Right ventricle myocardium inferior (tissue), 1 donor: ENCODE data around the gene GRIN2A. TPM values are rescaled to one million over a fixed set of nuclear protein-coding genes. Genes with fewer than 3 reads are reported as not detected.

ENCODE experiments used
- ATAC-seq: fragments of 200-7000 bp; cut with Tn5 transposase; one replicate; pipeline ENCODE4 v1.9.1; 2020; ENCODE audit warnings: mild to moderate bottlenecking, moderate library complexity
- DNase-seq: peaks from one replicate; pipeline ENCODE4 v3.0.0; 2021; ENCODE audit errors: missing footprints
- intact Hi-C: fragments of 100-400 bp; cut with DNase I; formaldehyde crosslinking; loops from one replicate; pipeline ENCODE4 v1.11.0; 2022
- total RNA-seq: library from RNA; stranded (reverse); fragmentation: NEBNext Ultra II Directional; extraction: Animal tissue kit (Norgen Biotek cat#: 25700); gene quantifications from one replicate; pipeline ENCODE4 v1.2.1, GENCODE V29; 2021
- donor health status: DM: no; HTN: yes; CAD: no; lungs with severe emphysema.

Gene GRIN2A
- total RNA-seq, 1 donor from 2014 or later: 4.3 TPM

GRCh38 chr16:10191096-10191495, 8.9 kb upstream of the GRIN2A start:
- intact Hi-C loops: no loop called here
- DNase-seq (no peak), ATAC-seq (no peak)

- no peak for DNase-seq
- intact Hi-C loops: loop anchor here (10.0 kb wide), 1 partner anchor 1055 kb away; no protein-coding TSS in a partner anchor
- ATAC-seq: no peak
These were observed 7.7 kb upstream of the GRIN2A start for GRCh38 chr16:10189861-10190390.

- intact Hi-C loops: loop anchor here (10.0 kb wide), 1 partner anchor 1053 kb away; no protein-coding TSS in a partner anchor
- ATAC-seq: no peak
- DNase-seq: no peak
These were observed 6.0 kb upstream of the GRIN2A start for GRCh38 chr16:10188236-10188635.

- peak; percentile 85 for ATAC-seq
- intact Hi-C loops: loop anchor here (2.0 to 10.0 kb wide), 5 partner anchors 329 to 1047 kb away; no protein-coding TSS in a partner anchor
- DNase-seq: peak; percentile 75
These were observed 749 bp downstream of the GRIN2A start for GRCh38 chr16:10181196-10182162.

- no peak for DNase-seq
- intact Hi-C loops: loop anchor here (2.0 to 10.0 kb wide), 5 partner anchors 328 to 1046 kb away; no protein-coding TSS in a partner anchor
These were observed 1.5 kb downstream of the GRIN2A start for GRCh38 chr16:10180771-10181163.

GRCh38 chr16:10180042-10180770, 2.0 kb downstream of the GRIN2A start:
- intact Hi-C loops: loop anchor here (2.0 to 10.0 kb wide), 5 partner anchors 328 to 1045 kb away; no protein-coding TSS in a partner anchor
- ATAC-seq (no peak), DNase-seq (no peak)

More at GRCh38 chr16:10180771-10181163, 1.5 kb downstream of the GRIN2A start:
- ATAC-seq: peak; percentile 43

- ATAC-seq (no peak), DNase-seq (no peak)
- intact Hi-C loops: no loop called here
These were observed 3.7 kb downstream of the GRIN2A start for GRCh38 chr16:10178526-10178925.

- no peak for ATAC-seq
- intact Hi-C loops: no loop called here
- DNase-seq: no peak
These were observed 4.1 kb downstream of the GRIN2A start for GRCh38 chr16:10178080-10178479.

- DNase-seq: no peak
- ATAC-seq: no peak
- intact Hi-C loops: no loop called here
These were observed 9.2 kb downstream of the GRIN2A start for GRCh38 chr16:10172848-10173655.

- intact Hi-C loops: no loop called here
- DNase-seq: no peak
- ATAC-seq: no peak
These were observed 11.0 kb downstream of the GRIN2A start for GRCh38 chr16:10171221-10171620.

- no peak for ATAC-seq
- DNase-seq: no peak
- intact Hi-C loops: no loop called here
These were observed 12.3 kb downstream of the GRIN2A start for GRCh38 chr16:10169904-10170410.

GRCh38 chr16:10169031-10169430, 13.2 kb downstream of the GRIN2A start:
- intact Hi-C loops: no loop called here
- ATAC-seq (no peak), DNase-seq (no peak)

GRCh38 chr16:10168258-10168657, 14.0 kb downstream of the GRIN2A start:
- DNase-seq: no peak
- intact Hi-C loops: no loop called here
- ATAC-seq: no peak

- intact Hi-C loops: no loop called here
- ATAC-seq (no peak), DNase-seq (no peak)
These were observed 16.6 kb downstream of the GRIN2A start for GRCh38 chr16:10165643-10166042.

- DNase-seq (no peak), ATAC-seq (no peak)
- intact Hi-C loops: no loop called here
These were observed 19.2 kb downstream of the GRIN2A start for GRCh38 chr16:10162981-10163380.

- ATAC-seq: no peak
- intact Hi-C loops: no loop called here
- no peak for DNase-seq
These were observed 26.1 kb downstream of the GRIN2A start for GRCh38 chr16:10156099-10156498.

- no peak for ATAC-seq
- intact Hi-C loops: no loop called here
- DNase-seq: no peak
These were observed 27.8 kb downstream of the GRIN2A start for GRCh38 chr16:10154389-10154788.

GRCh38 chr16:10153985-10154384, 28.2 kb downstream of the GRIN2A start:
- no peak for DNase-seq
- no peak for ATAC-seq
- intact Hi-C loops: no loop called here
